Vagina (tissue), 2 donors: ENCODE data around the gene LDLRAD3.

Source experiments
- POLR2A ChIP-seq, 2 donors: fragments of 450-650 bp; IDR thresholded peaks; one replicate each; pipeline ENCODE4 v1.6.1; 2017; ENCODE audit warnings: antibody characterized with exemption in 2 of 2, mild to moderate bottlenecking in 2 of 2, moderate library complexity in 2 of 2
- TF ChIP-seq, protein P1 (sequence below), 3 experiments: fragments of 450-650 bp in 2 of 3; fragments of 200-600 bp in 1 of 3; sonication (generic) in 1 of 3; IDR thresholded peaks; one replicate each; pipeline ENCODE4 v1.5.1; 2017 to 2019; ENCODE audit warnings: antibody characterized with exemption in 3 of 3, mild to moderate bottlenecking in 2 of 3, moderate library complexity in 2 of 3

DNA sequence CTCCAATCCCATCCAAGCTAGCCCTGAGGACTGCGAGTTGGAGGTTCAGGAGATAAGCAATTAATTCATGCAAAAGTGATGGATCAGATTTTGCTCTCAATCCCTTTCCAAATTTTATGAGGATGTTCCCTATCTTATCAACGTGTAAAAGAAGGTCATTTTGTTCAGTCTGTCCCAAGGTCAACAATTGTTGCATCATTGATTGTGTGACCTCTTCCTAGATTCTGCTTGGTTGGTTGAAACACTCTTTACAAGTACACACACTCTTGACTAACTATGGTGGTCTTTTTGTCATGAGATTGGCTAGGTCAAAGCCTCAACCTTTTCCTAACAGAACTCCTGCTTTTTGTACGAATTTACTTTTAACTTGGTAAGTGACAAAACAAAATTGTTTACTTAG is 303.6 kb downstream of the LDLRAD3 start:
- TF ChIP-seq, protein P1, sequence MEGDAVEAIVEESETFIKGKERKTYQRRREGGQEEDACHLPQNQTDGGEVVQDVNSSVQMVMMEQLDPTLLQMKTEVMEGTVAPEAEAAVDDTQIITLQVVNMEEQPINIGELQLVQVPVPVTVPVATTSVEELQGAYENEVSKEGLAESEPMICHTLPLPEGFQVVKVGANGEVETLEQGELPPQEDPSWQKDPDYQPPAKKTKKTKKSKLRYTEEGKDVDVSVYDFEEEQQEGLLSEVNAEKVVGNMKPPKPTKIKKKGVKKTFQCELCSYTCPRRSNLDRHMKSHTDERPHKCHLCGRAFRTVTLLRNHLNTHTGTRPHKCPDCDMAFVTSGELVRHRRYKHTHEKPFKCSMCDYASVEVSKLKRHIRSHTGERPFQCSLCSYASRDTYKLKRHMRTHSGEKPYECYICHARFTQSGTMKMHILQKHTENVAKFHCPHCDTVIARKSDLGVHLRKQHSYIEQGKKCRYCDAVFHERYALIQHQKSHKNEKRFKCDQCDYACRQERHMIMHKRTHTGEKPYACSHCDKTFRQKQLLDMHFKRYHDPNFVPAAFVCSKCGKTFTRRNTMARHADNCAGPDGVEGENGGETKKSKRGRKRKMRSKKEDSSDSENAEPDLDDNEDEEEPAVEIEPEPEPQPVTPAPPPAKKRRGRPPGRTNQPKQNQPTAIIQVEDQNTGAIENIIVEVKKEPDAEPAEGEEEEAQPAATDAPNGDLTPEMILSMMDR (IDR thresholded peaks at IDR 0.05), result no peak
- TF ChIP-seq POLR2A (IDR thresholded peaks at IDR 0.05), result no peak
